ENCODE data around the gene GNAS-AS1. TPM values are rescaled to one million over a fixed set of nuclear protein-coding genes. Genes with fewer than 3 reads are reported as not detected.

Gene GNAS-AS1
- total RNA-seq, 1 experiment from 2014 or later = 6.8 TPM

DNA sequence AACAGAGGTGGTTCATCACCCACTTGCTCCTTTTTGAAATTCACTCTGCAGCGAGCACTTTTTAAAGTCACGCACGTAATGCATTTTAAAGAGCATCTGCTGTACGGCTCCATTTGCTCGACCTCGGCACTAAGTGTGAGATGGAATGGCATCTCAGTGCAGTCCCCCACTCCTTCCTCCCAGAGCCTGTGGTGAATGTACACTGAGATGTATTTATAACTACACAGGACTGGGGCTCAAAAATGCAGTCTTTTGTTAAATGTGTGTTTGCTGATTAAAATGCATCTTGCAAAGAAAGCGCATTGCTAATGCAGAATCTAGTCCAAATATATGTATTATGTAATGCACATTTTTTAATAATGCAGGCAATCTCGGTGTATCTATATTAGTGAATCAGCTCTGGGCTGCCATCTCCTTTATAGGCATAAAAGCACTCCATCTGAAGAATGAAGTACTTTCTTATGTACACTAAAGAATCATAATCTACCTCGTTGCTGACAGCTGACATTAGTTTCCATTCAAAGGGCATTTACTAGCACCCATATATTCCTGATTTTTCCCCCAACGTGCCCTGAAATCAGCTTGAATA lies 14.0 kb downstream of the GNAS-AS1 start:
- ChIA-PET CTCF (interaction anchor here (0.6 kb wide), 1 partner anchor 31 kb away, joined by 11 read pairs; no protein-coding TSS in a partner anchor), POLR2A (ENCODE audit: unreplicated experiment) (no interaction called here)
- DNase-seq = no peak
- no peak overlapping the region for H3K4me3 ChIP-seq
- H3K27ac ChIP-seq = no peak overlapping the region
- no peaks in the 10 kb centered on the region for H3K9me3 ChIP-seq (ENCODE audit: insufficient read depth, low read depth)
- no peak for TF ChIP-seq EZH2 (IDR thresholded peaks at IDR 0.05; ENCODE audit: low read depth)
- no peaks in the 10 kb centered on the region for H3K9me2 ChIP-seq (ENCODE audit: insufficient read depth)
- H3K79me2 ChIP-seq (ENCODE audit: low read depth) = no peaks in the 10 kb centered on the region
- 0 out of 2 replicates have a peak, but pooled peaks cover 5% of the 10 kb centered on the region for H4K20me1 ChIP-seq (ENCODE audit: insufficient read depth)
- 0 out of 2 replicates have a peak, but pooled peaks cover 6% of the 10 kb centered on the region for H3K36me3 ChIP-seq (ENCODE audit: low read depth)
- H3K4me2 ChIP-seq = no peak overlapping the region
- intact Hi-C loops (cut with micrococcal nuclease; ENCODE audit: unreplicated experiment) = loop anchor here (5.0 to 10.0 kb wide), 2 partner anchors 184 to 602 kb away; partner anchors contain the start of gene STX16
- H3K27me3 ChIP-seq (ENCODE audit: insufficient read depth, low read depth) = peaks cover 60% of the 10 kb centered on the region
- no peak overlapping the region for H2AFZ ChIP-seq
- BruUV-seq (replicated peaks) = no TSS peak
- H3K4me1 ChIP-seq (replicated peaks; ENCODE audit: insufficient read depth) = no peaks in the 10 kb centered on the region
- no peaks in the 10 kb centered on the region for H3F3A ChIP-seq (ENCODE audit: insufficient read depth, low read depth)

DNA sequence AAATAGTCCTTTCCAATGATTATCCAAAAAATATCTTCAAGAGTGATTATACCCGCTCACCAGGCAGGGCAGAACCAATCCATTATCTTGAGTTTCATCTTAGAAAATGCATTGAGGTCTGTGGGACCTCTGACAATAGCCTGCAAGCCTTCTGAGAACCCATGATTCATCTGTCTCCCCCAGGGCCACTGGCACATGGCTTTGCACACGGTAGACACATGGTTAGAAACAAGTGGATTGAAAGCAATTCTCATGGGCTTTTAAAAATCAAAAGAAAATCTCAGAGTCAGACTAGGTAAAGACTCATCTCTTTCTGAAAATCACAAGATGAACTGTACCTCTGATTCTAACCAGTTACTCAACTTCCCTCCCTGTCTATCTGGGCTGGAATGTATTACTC lies 15.5 kb downstream of the GNAS-AS1 start:
- CTCF ChIA-PET = no interaction called here
- intact Hi-C loops (cut with micrococcal nuclease; ENCODE audit: unreplicated experiment) = loop anchor here (5.0 to 10.0 kb wide), 2 partner anchors 183 to 600 kb away; partner anchors contain the start of gene STX16
- H3K27ac ChIP-seq = no peak overlapping the region

DNA sequence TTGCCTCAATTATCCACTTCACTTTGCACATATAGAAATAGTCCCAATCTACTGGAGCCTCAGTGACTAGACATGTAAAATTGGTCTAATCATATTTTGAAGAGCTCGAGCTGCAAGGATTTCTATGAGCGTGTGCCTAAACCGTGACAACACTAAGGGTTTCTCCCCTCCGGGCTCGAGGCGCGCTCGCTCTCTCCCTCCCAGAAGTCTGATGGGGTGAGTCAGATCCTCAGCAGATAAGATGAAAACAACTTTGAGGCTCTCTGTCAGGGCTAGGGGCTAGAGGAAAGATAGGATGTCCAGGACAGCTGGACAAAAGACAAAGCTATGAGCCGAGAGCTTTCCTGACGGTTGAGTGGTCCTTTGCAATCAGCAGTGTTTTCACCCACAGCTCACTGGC lies 16.8 kb downstream of the GNAS-AS1 start:
- TF ChIP-seq, protein P1, sequence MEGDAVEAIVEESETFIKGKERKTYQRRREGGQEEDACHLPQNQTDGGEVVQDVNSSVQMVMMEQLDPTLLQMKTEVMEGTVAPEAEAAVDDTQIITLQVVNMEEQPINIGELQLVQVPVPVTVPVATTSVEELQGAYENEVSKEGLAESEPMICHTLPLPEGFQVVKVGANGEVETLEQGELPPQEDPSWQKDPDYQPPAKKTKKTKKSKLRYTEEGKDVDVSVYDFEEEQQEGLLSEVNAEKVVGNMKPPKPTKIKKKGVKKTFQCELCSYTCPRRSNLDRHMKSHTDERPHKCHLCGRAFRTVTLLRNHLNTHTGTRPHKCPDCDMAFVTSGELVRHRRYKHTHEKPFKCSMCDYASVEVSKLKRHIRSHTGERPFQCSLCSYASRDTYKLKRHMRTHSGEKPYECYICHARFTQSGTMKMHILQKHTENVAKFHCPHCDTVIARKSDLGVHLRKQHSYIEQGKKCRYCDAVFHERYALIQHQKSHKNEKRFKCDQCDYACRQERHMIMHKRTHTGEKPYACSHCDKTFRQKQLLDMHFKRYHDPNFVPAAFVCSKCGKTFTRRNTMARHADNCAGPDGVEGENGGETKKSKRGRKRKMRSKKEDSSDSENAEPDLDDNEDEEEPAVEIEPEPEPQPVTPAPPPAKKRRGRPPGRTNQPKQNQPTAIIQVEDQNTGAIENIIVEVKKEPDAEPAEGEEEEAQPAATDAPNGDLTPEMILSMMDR (conservative IDR thresholded peaks at IDR 0.05) = no peak
- no peak for TF ChIP-seq EZH2 (IDR thresholded peaks at IDR 0.05; ENCODE audit: low read depth)
- Histone ChIP-seq H3K4me3 (no peak overlapping the region), H3K9me3 (ENCODE audit: insufficient read depth, low read depth) (no peaks in the 10 kb centered on the region), H3K36me3 (ENCODE audit: low read depth) (0 out of 2 replicates have a peak, but pooled peaks cover 6% of the 10 kb centered on the region), H3F3A (ENCODE audit: insufficient read depth, low read depth) (no peaks in the 10 kb centered on the region), H4K20me1 (ENCODE audit: insufficient read depth) (0 out of 2 replicates have a peak, but pooled peaks cover 5% of the 10 kb centered on the region), H3K4me1 (replicated peaks; ENCODE audit: insufficient read depth) (no peaks in the 10 kb centered on the region), H3K4me2 (no peak overlapping the region), H3K27me3 (ENCODE audit: insufficient read depth, low read depth) (peaks cover 61% of the 10 kb centered on the region), H2AFZ (no peak overlapping the region), H3K79me2 (ENCODE audit: low read depth) (no peaks in the 10 kb centered on the region), H3K9me2 (ENCODE audit: insufficient read depth) (no peaks in the 10 kb centered on the region), H3K27ac (no peak overlapping the region)
- no peak for DNase-seq
- intact Hi-C loops (cut with micrococcal nuclease; ENCODE audit: unreplicated experiment) = loop anchor here (10.0 kb wide), 1 partner anchor 599 kb away; no protein-coding TSS in a partner anchor
- POLR2A ChIA-PET (ENCODE audit: unreplicated experiment) = no interaction called here
- CTCF ChIA-PET = no interaction called here
- no TSS peak for BruUV-seq (replicated peaks)

More for the DNA sequence above, 15.5 kb downstream of the GNAS-AS1 start:
- no peak overlapping the region for H3K4me2 ChIP-seq
- H3K4me1 ChIP-seq (replicated peaks; ENCODE audit: insufficient read depth) = no peaks in the 10 kb centered on the region
- H3F3A ChIP-seq (ENCODE audit: insufficient read depth, low read depth) = no peaks in the 10 kb centered on the region
- H3K36me3 ChIP-seq (ENCODE audit: low read depth) = 0 out of 2 replicates have a peak, but pooled peaks cover 6% of the 10 kb centered on the region
- no peak for TF ChIP-seq EZH2 (IDR thresholded peaks at IDR 0.05; ENCODE audit: low read depth)
- TF ChIP-seq, protein P1 (conservative IDR thresholded peaks at IDR 0.05) = no peak
- 0 out of 2 replicates have a peak, but pooled peaks cover 5% of the 10 kb centered on the region for H4K20me1 ChIP-seq (ENCODE audit: insufficient read depth)
- H3K27me3 ChIP-seq (ENCODE audit: insufficient read depth, low read depth) = peaks cover 71% of the 10 kb centered on the region
- DNase-seq = no peak
- no peaks in the 10 kb centered on the region for H3K9me2 ChIP-seq (ENCODE audit: insufficient read depth)
- H3K9me3 ChIP-seq (ENCODE audit: insufficient read depth, low read depth) = no peaks in the 10 kb centered on the region
- H3K4me3 ChIP-seq = no peak overlapping the region
- no TSS peak for BruUV-seq (replicated peaks)
- H2AFZ ChIP-seq = no peak overlapping the region
- H3K79me2 ChIP-seq (ENCODE audit: low read depth) = no peaks in the 10 kb centered on the region
- POLR2A ChIA-PET (ENCODE audit: unreplicated experiment) = no interaction called here
